HG02610 (cell line): ENCODE results near the gene ALDH9A1.
"Not testable (repeated sequence)": the region's sequence is repeated elsewhere in the genome, so short reads cannot be mapped to it uniquely, and the experiment has no call there.

ENCODE experiments used
- ATAC-seq: cut with Tn5 transposase; IDR thresholded peaks from one replicate; pipeline ENCODE4 v1.9.1; 2021; ENCODE audit warnings: mild to moderate bottlenecking, moderate library complexity; ENCODE audit not compliant: unreplicated experiment

Gene ALDH9A1

GRCh38 chr1:165647517-165647916 is 50.8 kb downstream of the ALDH9A1 start:
- no peak for ATAC-seq

DNA sequence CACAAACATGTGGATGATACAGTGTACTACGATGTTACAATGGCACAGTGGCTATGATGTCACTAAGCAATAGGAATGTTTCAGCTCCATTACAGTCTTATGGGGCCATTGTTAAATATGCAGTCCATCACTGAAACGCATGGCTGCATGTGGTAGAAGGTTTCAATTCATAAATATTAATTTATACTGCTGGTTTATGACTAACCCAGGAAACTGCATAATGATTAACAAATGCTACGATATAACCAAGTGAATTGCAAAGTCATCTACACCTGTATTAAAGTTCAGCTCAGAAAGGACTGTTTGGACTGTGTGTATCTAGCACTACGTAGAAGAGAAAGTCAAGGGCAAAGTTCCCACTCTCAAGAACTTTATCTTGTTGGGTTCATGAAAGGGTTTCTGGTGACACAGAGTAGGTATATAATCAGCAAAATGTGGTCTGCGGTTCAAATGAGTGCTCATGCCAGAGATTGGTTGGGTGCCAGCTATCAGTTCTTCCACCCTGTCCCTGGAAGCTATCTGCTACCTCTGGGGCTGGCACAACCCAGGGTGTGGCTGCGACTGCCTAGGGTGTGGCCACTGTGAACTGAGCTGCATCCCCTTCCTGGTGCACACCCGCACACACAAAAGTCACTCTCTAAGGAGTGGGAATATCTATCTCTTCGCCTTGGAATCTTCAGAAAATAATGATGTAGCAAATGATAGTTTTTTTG is 52.6 kb downstream of the ALDH9A1 start:
- no peak for ATAC-seq

- ATAC-seq, result no peak
Measured at GRCh38 chr1:165644064-165644735, 54.2 kb downstream of the ALDH9A1 start.

GRCh38 chr1:165641231-165641987 is 57.0 kb downstream of the ALDH9A1 start:
- no peak for ATAC-seq

DNA sequence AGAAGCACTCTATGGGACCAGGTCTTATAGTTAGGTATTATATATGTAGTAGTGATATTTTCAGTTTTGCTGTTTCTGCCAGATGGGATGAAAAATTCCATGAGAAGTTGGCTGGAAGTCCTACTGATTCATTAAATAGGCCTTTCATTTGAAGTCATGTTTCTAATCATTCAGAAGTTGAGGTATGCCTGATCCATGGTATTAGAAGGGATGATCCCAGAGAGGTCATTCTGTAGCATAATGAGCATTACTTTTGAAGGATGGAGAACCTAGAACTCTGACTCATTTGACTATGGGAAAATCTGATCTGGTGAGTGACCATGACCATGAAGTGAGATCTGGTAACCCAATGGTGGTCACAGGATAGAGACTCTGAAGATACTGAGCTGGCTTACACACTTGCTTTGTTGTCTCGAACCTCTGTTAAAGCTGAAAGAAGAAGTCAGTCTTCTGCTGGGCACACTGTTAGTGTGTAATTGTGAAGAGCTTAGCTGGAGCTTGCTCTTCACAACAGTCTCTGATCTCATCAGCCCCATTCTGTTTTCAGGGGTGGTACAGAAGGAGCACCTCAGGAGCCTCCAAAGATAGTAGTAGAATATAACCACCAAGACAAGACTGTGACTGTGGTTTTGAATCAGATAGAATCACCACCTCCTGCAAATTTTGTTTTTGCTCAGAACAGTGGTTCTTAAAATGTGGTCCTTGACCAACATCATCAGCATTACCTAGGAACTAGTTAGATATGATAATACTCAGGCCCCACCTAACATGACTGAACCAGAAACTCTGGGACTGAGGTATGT is 58.3 kb downstream of the ALDH9A1 start:
- ATAC-seq, result peak; percentile 51

DNA sequence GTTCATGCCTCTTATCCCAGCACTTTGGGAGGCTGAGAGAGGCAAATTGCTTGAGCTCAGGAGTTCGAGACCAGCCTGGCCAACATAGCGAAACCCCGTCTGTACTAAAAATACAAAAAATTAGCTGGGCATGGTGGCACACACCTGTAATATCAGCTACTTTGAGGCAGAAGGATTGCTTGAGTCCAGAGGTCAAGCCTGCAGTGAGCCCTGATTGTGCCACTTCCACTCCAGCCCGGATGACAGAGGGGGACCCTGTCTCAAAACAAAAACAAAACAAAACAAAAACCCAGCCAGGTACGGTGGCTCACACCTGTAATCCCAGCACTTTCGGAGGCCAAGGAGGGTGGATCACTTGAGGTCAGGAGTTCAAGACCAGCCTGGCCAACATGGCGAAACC is 60.2 kb downstream of the ALDH9A1 start:
- ATAC-seq, result not testable (repeated sequence)

GRCh38 chr1:165637427-165637826 is 60.9 kb downstream of the ALDH9A1 start:
- ATAC-seq, result no peak

DNA sequence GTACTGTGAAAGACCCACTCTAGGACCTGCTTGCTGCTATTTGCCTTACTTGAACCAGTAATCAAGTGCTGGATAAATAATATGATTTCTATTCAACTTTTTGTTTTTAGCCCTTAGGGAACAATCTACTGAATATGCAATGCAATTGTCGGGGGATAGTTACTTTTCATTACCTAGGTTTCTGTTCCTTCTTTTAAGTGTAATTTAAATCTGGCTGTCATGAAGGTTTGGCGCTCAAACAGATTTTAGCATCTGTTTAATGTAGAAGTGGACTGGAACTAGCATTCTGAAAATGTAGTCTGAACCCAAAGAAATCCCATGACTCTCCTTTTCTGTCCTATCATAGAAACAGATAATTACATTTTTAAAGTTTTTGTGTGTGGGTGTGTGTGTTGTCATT is 62.5 kb downstream of the ALDH9A1 start:
- ATAC-seq, result no peak

- ATAC-seq, result no peak
Measured at GRCh38 chr1:165635329-165635728, 63.0 kb downstream of the ALDH9A1 start.

DNA sequence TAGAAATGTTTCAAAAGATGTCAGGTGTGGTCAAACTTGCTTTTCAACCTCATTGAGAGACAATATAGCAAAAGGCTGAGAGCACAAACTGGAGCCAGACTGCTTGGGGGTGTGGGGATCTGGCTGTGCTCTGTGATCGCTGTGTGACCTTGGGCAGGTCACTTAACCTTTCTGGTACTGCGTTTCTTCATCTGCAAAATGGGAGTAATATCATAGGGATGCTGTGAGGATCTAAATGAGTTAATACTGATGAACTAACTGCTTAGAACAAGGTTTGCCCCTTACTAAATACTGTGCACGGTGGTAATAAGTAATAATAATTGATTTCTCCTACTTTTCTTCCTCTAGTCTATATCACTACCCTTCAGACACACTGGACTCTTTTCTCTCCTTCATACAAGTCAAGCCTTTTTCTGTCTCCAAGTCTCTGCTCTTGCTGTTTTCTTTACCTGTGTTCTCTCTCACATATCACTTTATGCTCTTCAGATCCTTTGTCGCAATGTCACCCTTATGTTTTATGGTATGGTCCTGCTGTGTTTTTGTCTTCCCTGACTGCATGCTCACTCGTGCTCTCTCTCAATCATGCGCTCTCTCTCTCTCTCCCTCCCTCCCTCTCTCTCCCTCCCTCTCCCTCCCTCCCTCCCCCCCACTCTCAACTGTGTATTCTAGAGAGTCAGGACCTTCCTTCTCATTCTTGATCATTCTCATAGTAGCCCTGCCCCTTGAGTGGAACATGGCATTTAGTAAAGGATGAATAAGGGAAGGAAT is 64.0 kb downstream of the ALDH9A1 start:
- ATAC-seq, result no peak

DNA sequence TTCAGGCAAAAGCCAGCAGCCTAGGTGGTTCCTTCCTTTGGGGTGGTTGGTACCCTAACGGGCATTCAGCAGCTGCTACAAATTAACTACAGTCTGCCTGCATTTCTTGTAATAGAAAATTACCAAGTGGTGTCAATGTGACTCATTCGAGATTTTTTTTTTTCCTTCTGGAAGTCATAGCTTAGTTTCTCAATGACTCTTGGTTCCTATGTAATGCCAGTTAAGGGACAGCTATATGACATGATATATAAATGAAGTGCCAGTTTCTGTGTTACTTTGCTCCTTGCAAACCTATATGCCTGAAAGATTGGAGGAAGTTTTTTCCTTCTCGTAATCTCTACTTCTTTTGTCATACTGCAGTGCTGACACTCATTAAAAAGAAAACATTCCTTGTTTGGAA is 64.7 kb downstream of the ALDH9A1 start:
- ATAC-seq, result no peak

GRCh38 chr1:165632491-165632890 is 65.9 kb downstream of the ALDH9A1 start:
- ATAC-seq, result no peak

GRCh38 chr1:165632152-165632469 is 66.3 kb downstream of the ALDH9A1 start:
- no peak for ATAC-seq

DNA sequence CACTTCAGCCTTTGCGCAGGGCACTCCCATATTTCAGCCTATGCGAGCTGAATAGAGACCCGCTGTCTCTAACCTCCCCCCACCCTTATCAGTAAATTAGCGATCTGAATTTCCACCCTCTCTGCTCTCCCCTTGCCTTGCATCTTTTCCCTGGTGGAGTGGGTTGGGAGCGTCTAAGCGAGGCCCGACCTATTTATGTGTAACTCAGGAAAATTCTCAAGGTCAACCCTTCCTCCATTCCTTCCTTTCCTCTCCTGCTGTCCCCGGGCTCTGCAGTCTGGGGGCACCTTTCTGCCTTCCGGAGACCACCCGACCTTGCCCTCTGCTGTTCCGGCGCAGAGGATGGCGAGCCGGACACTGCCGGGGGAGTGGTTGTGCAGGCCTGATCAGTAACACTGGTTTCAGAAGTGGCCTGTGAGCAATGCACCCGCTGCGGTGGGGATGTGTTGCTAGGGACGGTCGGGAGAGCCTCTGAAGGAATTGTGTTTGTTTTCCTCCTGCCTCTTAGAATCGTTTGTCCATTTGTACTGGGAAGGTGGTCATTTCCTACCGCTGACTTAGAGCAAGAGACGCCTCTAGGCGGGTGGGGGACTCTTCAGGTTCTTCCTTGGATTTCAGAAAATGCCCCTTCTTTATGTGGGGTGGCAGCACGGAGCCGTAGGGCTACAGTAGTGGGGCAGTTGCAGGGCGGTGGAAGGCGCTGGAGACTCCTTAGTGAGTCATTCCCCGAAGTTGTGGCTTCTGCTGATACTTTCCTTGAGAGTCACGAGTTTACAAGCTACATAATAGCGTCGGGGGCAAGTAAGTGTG is 66.8 kb downstream of the ALDH9A1 start:
- peak; percentile 46 for ATAC-seq

DNA sequence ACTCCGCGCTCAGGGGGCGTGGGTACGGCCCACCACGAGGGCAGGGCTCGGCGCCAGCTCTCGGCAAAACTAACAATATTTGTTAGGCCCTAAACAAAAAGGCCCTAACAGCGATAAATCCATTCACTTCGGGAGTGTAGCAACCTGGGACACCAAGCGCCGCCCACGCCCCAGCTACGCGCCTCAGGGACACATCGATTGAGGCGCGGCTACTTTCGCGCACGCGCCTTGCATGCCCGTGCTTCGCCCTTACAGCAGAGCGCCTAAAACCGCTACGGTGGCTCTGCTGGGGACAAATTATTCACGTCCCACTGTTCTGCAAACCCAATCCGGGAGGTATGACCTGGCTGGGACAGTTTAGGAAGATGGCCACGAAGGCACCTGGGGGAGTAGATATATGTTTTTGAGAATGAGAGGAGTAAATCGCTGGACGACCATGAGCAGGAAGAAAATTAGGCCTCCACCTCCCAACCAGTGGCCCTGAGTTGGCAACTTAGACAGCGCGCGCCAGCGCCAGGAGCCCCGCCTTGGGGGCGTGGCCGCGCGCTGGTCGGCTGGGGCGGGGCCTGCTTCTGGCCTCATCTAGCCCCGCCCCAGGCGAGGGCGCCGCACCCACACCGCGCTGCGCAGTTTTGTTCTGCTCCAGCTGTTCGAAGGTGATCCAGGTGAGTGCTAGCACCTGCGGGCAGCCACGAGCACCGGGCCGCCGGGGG is 67.6 kb downstream of the ALDH9A1 start, which contains the start of gene MGST3:
TSS of gene MGST3 (plus strand) at position 606 of the 713 bp plus-strand sequence. CDS start 18,614 bp downstream, outside the sequence.
- peak; percentile 85 for ATAC-seq

DNA sequence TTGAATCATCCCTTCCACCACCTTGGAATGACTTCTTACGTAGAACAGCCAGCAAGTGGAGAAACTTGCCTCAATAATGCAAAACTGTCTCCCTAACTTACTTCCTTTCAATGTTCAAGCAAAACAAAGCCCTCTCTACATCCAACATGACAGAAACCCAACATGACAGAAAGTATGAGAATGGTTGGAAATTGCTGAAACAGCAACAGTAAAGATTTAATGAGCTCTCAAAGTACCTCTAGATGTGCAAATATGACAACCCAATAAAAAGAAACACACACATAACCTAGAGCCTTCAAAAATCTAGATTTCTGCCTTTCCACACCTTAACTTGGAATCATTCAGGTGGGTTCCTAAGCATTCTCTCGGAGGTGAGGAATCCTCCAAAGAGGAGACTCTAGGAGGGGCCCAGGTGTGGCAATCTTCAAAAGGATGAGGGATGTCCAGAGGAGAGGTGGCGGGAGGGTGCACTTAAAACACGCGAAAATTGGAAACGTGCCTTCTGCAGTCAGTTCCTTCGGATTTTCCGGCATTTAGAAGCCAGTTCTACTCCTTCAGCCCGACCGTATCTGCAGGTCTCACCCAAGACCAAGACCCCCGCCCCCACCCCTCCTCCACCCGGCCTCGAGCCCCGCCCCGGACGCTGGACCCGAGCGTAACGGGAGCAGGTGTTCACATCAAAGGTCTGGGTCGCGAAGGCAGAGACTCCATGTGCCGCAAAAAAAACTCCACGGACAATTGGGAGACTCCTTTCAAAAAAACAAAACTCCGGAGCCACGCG is 68.3 kb downstream of the ALDH9A1 start:
- ATAC-seq, result peak; percentile 0

GRCh38 chr1:165629151-165629550 is 69.2 kb downstream of the ALDH9A1 start:
- no peak for ATAC-seq
